RCC 7860 (cell line): ENCODE data around the gene KYNU.
A peak's percentile ranks its signal among the peaks of the same experiment; 100 is the strongest.
"Not testable (repeated sequence)": the region's sequence is repeated elsewhere in the genome, so short reads cannot be mapped to it uniquely, and the experiment has no call there.

Source experiments
- DNase-seq: peaks from one replicate; pipeline ENCODE4 v3.0.0-alpha.2; 2015; ENCODE audit warnings: low spot score
- FAIRE-seq: peaks from 2 replicates; lab custom pipeline; 2012; peaks lifted over from hg19 to GRCh38; lab: Jason Lieb, UNC

KYNU gene

DNA sequence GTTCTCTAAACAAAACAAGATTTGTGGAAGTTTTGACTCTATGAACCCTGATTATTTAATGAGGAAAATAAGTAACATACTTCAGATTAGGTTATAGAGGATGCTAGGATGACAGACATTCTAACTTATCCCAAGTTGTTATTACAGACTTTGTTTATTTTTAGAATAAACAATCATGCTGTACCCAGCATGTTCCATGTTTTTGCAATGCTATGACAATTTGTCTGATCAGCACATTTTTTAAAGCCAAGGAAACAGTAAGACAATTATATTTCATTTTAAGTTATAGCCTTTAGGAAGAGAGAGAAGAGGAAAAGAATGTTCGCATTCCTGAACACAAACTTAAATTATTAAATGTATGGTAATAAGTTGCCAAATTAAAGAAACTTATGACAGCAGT is 119.8 kb downstream of the KYNU start:
- FAIRE-seq (no peak), DNase-seq (no peak)

DNA sequence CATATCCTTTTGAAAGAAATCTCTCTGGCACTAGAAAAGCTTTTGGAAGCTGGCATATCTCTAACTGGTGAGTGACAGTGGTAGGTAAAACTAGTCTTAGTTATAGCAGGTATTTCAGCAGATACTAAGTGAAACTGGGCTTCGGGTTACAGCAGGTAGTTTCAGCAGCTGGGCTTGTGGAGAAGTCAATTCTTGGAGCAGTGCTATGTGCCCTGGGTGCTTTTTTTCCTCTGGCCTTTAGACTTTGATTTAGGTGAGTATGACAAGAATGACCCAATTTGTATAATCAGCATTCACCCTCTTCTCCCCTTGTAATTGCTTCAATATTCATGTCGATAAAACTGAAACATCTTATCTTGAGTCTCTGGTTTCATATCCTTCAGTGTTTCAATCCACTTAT is 123.1 kb downstream of the KYNU start:
- no peak for FAIRE-seq
- no peak for DNase-seq

DNA sequence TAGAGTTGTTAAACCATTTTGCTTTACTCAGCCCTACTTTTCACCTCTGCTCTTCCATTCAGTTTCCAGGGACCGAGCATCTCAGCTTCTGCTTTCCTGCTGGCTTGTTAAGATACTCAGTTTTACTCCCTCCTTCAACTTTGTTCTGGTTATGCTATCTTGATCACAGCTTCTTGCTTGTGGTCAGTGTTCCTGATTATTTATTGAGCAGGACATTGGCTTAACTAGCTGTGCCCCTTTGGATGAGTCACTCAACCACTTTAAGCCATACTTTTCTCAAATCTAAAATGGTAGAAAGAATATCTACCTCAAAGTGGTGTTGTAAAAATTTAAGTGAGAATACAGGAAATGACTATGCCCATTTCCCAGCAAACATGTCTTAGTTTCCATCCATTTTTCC is 124.0 kb downstream of the KYNU start:
- no peak for FAIRE-seq

DNA sequence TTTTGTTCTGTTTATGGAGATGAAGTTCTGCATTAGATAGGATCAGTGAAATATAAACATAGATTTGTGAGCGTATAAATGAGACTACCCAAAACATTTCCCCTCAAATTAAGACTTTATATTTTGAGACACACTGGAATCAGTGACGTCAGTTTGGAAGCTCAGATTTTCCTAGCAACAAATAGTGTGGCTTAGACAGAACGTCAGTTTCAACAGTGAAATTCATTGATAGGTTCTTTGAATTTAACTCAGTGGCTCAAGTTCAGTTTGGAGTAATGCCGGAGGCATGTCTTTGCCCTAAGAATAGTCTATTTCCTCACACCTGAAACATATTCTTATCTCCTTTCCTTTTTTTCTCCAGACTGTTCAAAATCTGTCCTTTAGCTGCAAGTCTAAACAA is 138.2 kb downstream of the KYNU start:
- DNase-seq (no peak), FAIRE-seq (no peak)

More for the DNA sequence above, 124.0 kb downstream of the KYNU start:
- DNase-seq: no peak

DNA sequence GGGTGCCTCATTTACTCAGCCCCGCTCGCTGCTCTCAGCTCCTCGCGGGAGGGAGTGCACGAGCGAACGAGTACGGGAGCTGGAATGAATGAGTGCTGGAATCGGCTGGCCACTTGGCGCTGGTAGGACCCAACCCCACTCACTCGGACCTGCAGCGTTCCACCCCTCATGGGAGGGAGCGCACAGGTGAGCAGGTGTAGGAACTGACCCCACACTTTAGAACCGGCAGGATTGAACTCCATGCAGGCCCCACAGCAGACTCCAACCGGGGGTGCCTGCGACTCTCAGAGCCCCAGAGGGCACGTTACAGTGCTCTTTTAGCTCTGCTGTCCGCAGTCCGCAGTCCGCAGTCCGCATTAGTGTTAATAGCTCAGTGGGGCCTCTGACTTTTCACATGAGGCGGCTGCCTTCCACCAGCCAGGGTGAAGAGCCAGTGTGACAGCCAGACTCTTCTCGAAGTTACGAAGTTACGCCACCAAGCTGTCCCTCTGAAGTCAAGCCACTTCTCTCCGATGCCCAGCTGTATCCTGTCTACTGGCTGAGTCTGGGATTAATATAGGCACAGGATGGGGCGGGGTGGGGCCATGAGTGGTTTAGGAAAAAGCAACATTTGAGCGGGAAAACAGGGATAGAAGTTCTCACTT is 149.1 kb downstream of the KYNU start:
- DNase-seq (no peak), FAIRE-seq (no peak)

DNA sequence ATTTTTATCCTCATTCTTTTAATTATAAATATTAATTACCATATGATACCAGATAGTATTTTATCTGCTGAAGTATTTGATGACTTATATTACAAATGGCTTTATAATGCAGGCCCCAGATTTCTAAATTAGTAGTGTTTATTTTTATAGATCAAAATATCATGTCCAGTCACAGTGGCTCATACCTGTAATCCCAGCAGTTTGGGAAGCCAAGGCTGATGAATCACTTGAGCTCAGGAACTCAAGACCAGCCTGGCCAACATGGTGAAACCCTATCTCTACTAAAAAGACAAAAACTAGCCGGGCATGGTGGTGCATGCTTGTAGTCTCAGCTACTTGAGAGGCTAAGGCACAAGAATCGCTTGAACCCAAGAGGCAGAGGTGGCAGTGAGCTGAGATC is 151.7 kb downstream of the KYNU start:
- DNase-seq (no peak), FAIRE-seq (no peak)

DNA sequence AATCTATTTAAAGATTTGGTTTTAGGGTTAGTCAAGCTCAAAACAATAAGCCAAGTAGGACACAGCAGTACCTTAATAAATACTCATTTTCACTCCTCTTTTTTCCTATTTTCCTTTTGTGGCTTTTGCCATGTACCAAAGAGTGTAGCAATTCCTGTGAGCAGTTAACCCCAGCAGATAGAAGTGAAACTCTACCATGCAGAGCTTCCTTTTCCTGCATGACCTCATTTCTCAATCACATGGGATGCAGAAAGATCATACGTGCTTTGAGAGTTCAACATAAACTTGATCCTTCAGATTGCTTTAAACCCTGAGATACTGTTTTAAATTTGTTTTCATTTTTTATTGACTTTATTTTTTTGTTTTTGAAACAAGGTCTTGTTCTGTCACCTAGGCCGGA is 152.7 kb downstream of the KYNU start:
- DNase-seq (no peak), FAIRE-seq (no peak)

DNA sequence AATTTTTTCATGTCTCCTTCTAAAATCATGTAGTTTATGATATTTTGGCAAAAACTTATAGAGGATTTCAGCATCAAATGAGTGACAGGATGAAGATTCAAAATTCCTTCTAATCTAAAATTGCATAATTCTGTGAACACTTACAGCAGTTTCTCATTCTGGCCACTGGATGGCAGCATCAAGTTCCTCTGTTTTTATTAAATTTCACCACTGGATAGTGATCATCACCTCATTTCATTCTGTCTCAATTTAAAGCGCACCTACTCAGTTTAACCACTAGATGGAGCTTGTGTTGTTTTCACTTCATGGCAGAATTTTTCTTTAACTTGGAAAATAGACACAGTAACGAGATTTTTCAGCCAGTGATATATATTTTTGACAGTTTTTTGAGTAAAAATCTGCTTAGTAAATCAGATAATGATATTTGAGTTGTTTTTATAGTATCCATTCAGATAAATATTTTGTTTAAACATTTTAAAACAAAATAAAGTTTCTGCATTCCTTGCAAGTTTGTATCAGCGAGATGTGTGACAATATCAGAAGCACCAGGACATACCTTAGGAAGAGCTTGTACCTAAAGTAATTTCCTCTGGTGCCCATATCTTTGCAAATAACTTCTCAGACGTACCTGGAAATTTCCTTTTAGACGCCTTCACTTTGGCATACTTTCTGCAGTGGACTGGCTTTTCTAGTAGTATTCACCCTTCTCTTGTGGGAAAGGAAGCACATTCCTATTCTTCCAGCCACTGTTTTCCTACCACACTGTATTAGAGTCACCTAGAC is 157.0 kb downstream of the KYNU start:
- DNase-seq (peak; percentile 83), FAIRE-seq (peak; percentile 97)

DNA sequence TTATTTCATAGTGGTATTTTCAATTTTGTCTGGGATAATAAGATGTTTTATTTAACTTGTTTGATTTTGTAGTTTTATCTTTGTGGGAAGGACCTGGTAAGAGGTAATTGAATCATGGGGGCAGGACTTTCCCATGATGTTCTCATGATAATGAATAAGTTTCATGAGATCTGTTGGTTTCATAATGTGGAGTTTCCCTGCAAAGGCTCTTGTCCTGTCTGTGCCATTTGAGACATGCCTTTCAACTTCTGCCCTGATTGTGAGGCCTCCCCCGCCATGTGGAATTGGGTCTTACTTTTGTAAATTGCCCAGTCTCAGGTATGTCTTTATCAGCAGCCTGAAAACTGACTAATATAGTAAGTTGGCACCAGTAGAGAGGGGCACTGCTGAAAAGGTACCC is 174.0 kb downstream of the KYNU start:
- no peak for DNase-seq
- no peak for FAIRE-seq

DNA sequence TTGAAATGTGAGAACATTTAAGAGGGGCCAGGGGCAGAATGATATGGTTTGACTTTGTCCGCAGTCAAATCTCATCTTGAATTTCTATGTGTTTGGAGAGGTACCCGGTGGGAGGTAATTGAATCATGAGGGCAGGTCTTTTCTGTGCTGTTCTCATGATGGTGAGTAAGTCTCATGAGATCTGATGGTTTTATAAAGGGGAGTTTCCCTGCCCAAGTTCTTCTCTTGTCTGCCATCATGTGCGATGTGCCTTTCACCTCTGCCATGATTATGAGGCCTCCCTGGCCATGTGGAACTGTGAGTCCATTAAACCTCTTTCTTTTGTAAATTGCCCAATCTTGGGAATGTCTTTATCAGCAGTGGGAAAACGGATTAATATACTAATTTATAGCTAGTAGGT is 176.0 kb downstream of the KYNU start:
- not testable (repeated sequence) for FAIRE-seq, DNase-seq

DNA sequence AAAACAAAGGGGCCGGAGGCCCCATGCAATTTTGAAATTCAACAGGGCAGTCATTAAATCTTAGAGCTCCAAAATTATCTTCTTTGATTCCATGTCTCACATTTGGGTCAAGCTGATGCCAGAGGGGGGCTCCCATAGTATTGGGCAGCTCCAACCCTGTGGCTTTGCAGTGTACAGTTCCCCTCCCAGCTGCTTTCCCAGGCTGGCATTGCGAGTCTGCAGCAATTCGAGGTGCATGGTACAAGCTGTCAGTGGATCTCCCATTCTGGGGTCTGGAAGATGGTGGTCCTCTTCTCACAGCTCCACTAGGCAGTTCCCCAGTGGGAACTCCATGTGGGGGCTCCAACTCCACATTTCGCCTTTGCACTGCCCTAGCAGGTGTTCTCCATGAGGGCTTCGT is 179.1 kb downstream of the KYNU start:
- FAIRE-seq: no peak
- no peak for DNase-seq

DNA sequence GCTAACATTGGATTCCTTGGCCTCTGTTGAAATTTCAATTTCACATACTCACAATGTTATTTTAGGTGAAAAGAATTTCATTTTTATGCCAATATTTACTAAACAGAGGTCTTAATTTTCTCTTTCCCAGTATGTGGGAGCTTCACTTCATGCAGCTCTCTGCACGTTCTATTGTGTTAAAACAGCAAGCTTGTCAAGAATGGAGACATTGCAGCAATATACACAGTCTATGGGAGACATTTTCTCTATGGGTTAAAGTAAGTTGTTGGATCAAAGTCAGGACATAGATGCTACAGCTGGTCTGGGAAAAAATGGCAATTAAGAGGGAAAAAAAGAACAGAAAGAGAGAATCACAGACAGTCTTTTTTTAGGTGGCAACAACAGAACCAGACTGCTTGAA is 181.4 kb downstream of the KYNU start:
- DNase-seq (no peak), FAIRE-seq (no peak)

DNA sequence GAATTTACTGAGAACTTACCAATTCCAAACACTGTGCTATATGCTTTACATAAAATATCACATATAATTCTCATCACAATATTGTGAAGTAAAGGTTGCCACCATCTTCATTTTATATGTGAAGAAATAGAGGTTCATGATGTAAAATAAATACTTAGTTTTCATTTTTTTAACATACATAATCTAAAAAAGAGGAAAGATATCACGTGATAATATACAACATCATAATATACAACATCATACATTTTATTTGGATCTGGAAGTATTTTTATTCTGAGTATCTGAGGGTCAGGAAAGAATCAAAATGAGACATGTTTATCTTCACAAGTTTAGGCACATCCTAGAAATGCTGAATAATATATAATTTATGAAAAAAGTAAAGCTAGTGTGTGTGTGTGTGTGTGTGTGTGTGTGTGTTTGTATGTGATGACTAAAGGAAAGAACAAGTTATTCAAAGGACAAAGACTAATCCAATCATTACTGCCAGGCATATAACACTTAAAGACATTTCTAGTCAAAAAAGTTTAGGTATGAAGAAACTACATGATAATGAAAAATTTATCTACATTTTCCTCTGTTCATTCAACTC is 186.2 kb downstream of the KYNU start:
- FAIRE-seq (no peak), DNase-seq (no peak)

DNA sequence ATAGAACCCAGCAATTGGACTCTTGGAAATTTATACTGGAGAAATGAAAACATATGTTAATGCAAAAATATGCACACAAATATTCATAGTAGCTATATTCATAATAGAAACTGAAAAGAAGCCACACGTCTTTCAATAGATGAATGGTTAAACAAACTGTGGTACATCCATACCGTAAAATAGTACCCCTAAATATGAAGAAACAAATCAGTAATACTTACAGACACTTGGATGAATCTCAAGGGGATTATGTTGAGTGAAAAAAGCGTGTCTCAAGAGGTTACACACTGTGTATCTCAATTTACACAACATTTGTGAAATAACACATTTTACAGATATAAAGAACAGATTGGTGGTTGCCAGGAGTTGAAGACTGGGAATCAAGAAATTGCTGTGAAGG is 190.6 kb downstream of the KYNU start:
- FAIRE-seq (no peak), DNase-seq (no peak)

DNA sequence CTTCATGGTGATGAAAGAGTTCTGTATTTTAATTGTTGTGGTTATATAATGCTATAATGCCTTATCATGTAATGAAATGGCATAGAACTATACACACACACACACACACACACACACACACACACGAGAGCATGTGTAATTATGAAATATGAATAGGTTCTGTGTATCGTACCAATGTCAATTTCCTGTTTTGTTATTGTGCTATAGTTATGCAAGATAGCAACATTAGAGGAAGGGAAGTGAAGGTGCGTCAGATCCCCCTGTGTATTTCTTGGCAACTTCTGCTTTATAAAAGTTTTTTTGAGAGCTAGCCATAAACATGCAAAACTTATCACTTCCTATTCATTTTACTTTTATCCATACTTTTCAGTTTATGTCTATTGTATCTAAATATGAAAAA is 191.0 kb downstream of the KYNU start:
- DNase-seq: no peak
- no peak for FAIRE-seq

DNA sequence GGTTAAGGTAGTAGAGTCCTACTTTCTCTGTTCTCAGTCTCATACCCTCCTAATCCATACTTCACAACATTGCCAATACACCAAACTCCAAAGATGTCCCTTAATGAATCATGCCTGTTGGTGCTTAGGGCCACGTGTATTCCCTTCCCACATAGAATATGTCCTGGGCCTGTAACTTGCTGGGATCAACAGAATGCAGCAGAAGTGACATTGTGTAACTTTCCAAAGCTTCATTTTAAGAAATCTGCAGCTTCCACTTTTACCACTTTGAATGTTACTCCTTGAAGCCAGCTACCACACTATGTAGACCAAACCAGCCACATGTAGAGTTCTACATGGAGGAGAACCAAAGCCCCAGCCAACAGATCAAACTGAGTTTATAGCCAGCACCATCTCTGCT is 193.2 kb downstream of the KYNU start:
- DNase-seq (no peak), FAIRE-seq (no peak)

DNA sequence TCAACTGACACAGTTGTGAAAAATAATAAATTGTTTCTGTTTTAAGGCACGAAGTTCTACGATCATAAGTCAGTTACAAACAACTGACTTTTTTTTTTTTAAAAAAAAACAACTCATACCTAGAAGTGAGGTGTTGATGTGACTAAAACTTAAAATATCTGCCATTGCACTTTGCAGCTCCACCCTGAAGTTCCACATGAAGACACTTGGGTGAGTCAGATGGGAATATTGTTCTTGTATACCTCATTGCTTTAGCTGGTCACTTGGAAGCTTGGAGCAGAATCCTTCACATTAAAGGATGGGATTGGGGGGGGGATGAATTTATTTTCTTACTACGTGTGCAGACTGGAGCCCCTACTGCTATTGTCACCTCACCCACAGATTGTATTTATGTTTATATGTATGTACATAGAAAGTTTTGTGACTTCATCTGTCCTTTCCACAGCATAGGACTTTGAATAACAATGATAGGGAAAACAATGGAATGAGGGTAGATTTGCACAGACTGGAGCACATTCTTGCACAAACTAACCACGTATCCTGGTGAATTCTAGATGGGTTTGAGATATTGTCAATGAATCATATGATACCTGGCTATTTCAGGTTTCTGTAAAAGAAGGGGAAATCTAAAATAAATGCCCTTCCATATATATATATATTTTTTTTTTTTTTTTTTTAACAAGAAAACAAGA is 193.9 kb downstream of the KYNU start:
- DNase-seq: peak; percentile 84
- peak; percentile 85 for FAIRE-seq

DNA sequence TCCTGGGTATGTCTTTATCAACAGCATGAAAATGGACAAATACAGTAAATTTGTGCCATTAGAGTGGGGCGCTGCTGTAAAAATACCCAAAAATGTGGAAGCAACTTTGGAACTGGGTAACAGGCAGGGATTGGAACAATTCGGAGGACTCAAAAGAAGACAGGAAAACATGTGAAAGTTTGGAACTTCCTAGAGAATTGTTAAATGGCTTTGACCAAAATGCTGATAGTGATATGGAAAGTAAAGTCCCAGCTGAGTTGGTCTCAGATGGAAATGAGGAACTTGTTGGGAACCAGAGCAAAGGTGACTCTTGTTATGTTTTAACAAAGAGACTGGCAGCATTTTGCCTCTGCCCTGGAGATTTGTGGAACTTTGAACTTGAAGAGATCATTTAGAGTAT is 197.4 kb downstream of the KYNU start:
- DNase-seq, FAIRE-seq: not testable (repeated sequence)

DNA sequence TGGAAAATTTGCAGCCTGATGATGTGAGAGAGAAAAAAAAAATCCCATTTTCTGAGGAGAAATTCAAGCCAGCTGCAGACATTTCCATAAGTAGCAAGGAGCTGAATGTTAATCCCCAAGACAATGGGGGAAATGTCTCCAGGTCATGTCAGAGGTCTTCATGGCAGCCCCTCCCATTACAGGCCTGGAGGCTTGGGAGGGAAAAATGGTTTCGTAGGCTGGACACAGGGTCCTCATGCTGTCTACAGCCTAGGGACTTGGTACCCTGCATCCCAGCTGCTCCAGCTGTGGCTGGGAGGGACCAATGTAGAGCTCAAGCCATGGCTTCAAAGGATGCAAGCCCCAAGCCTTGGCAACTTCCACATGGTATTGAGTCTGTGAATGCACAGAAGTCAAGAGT is 198.2 kb downstream of the KYNU start:
- DNase-seq (no peak), FAIRE-seq (no peak)

DNA sequence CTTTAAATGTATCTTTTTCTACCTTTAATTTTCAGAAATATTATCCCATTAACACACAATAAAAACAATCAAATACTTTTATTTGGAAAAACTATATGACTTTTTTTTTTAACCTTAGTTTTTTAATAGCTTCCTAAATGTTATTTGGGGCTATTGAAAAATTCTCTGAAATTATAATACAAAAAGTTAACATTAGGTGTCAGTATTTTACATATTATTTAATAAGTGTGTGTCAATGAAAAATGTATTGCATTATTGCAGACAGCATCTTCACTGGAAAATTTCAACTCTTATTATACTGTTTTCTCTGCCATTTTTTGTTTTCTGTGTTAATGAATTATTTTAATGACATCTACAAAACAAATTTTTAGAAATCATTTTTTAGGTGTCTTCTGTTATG is 200.6 kb downstream of the KYNU start:
- no peak for DNase-seq
- no peak for FAIRE-seq

DNA sequence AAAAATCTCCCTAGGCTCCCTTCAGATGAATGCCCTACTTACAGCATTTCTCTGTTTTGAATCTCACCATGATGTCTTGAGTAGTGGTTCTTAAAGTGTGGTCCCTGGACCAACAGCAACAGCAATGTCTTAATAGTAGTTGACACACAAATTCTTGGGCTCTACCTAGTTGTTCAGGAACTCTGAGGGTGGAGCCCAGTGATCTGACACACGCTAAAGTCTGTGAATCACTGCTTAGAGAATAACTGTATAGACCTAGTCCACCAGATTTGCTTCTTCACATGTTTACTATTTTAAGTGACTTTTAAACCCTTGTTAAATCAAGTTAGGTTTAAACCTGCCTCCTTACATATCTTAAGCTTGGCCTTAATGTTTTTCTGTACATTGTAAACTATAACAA is 204.2 kb downstream of the KYNU start:
- FAIRE-seq (no peak), DNase-seq (no peak)

DNA sequence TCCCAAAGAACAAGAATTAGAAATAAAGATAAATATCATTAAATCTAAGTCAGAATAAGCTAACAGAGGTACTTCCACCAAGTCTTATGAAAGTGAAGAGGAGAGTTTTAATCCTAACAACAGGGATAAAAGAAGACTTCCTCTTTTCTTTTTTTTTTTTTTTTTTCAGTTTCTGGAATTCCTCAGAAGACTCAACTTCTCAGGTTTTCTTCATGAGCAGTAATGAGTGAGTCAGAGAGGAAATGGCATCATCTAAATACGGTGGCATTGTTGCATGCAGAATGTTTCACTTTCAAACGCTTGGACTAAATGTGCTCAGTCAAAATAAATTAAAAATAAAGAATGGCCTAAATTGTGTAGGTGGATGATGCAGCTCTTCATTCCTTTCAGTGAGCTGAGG is 206.2 kb downstream of the KYNU start:
- FAIRE-seq: peak; percentile 63
- DNase-seq: peak; percentile 56
